GM19372 (cell line): ENCODE results near the gene SLCO3A1.

Source experiments
- ATAC-seq: cut with Tn5 transposase; IDR thresholded peaks from one replicate; pipeline ENCODE4 v1.9.1; 2021; ENCODE audit warnings: mild to moderate bottlenecking, low read depth, moderate library complexity; ENCODE audit not compliant: unreplicated experiment

The SLCO3A1 gene

GRCh38 chr15:91880373-91880772, 26.9 kb downstream of the SLCO3A1 start:
- ATAC-seq, result no peak

GRCh38 chr15:91881569-91882297, 28.2 kb downstream of the SLCO3A1 start:
- ATAC-seq, result no peak

GRCh38 chr15:91882858-91883586, 29.5 kb downstream of the SLCO3A1 start:
- ATAC-seq, result no peak

- ATAC-seq, result no peak
Observed at GRCh38 chr15:91884606-91885005, 31.1 kb downstream of the SLCO3A1 start.

DNA sequence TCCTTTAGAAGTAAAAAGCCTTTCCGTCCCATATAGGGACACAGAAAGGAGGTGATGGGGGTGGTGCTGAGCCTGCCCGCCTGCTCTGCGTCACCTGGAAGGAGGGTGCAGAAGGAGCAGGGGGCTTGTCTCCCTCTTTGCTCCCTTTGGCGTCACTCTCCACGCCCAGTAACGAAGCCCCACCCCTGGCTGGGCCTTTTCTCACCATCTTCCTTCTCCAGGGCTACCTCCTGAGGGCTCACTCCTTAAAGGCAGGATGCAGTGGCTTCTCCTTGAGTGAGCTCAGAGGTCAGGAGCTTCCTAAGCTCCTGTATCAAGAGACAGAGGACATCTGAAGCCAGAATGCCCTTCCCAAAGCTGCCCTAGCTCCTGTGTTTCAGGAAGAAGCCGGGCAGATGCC, 31.5 kb downstream of the SLCO3A1 start:
- ATAC-seq, result no peak

DNA sequence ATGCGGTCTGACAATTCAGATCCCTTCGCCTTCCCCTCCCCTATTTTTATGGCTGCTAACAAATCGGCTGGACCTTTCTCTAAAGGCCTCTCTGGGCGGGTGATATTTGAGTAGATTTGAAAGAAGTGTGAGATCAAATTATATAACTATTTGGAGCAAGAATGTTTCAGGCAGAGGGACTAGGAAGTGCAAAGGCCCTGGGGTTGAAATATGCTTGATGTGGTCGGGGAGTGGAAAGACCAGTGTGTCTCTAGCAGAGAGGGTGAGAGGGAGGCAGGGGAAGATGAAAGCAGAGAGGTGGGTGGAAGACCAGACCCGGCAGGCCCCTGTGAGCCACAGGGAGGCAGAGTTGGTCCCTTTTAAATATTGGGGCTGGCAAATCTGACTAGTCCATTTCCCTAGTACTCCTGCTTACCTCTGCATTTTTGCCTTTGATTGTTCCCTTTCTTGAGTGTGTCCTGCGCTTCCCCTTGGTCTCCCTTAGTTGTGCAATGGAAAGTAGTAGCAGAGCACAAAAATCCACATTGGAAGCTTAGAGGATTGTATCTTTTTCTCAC, 32.3 kb downstream of the SLCO3A1 start:
- ATAC-seq, result no peak

DNA sequence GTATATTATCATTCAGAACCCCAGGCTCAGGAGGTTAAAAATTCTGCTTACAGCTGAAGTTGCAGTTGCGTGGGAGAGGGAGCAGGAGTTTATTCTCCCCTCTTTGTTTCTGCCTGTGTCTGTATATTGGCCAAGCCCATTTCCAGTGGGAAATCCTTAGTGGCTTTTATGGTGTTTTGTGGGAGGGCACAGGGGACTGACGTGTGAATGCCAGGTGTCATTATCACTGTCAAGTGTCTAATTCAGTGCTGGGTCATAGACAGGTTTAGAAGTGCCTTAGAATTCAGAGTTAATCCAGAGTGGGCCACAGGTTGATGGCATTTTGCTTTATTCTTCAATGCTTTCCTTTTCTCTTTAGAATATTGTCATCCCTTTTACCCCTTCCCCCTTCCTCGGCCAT, 33.4 kb downstream of the SLCO3A1 start:
- ATAC-seq, result no peak

DNA sequence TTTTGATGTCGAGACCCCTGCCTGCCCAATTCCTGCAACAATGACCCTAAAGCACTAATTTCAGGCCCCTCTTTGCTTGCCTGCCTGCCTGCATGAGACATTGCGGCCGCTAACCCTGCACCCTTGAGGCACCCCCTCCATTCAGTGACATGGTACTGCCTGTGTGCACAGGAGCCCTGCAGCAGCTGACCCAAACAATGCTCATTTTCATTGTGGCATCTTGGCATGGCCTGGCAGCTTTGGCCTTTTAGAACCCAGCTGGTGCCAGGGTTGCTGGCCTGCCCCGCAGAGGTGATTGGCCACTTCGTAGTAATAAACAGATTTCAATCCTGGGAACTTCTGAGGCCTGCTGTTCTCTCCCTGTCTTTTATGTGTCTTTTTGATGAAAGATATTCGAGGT, 33.8 kb downstream of the SLCO3A1 start:
- no peak for ATAC-seq

DNA sequence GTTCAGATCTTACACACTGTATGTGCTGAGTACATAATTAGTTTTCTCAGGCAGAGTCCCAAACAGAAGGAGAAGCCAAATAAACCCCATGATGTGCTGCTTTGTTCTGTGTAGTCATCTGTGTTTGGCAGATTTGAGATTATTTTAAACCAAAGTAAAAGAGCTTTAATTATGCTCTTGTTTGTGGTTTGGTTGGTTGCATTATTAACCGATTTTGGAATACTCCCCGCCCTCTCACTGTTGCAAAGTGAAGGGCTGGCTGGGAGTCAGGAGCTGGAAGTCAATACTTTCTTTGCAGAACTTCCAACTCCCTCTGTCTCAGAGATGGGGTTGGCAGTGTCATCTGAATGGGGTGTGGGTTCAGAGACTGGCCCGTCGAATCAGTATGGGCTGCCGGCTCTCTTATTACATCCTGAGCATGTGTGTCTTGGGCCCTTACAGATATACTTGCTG, 34.4 kb downstream of the SLCO3A1 start:
- no peak for ATAC-seq

DNA sequence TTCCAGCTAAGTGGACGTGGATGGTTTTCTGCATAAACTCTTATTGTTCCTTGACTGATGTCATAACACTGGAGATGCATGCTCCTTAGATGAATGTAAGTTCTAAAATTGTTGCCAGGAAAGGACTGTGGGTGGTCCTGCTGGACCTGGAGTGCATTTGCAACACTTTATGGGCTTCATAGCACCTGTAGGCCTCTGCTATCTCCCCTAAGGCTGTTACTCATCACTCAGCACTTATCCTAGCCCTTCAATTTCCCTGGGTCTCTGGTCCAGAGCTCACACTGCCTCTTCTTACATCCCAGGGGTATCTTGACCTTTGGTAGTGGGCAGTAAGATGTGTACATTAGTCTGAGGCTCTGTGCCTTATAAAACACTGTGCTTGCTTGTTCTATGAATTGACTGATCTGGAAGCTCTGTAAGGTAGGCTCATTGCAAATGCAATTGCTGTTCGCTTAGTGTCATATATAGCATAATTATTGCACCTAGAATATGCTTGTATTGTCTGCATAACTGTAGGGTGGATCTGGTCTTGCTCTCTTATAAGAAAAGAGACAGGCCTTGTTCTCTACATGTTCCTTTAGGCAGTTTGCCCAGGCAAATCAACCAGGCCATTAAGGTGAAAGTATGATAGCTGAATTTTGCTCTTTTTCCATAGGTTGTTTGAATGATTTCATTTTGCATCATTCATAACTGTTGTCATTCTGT, 35.8 kb downstream of the SLCO3A1 start:
- ATAC-seq, result no peak

DNA sequence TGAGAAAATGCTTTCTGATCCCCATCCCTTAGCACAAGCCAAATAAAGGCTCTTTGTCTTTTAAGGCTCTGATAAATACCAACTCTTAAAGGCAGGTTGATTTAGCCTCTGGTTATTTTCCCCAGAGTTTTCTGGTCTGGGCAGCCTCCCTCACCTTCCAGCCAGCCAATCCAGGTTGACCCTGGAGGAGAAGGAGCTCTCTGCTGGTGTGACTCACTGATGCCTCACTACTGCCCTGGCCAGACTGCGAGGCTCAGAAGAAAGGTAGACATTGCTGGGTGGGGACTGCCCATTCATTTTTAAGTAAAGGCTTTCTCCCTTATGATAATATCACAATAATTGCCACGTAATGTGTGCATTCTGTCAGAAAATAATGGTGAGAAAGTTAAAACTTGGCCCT, 37.1 kb downstream of the SLCO3A1 start:
- ATAC-seq, result no peak

GRCh38 chr15:91891101-91891500, 37.6 kb downstream of the SLCO3A1 start:
- ATAC-seq, result no peak

DNA sequence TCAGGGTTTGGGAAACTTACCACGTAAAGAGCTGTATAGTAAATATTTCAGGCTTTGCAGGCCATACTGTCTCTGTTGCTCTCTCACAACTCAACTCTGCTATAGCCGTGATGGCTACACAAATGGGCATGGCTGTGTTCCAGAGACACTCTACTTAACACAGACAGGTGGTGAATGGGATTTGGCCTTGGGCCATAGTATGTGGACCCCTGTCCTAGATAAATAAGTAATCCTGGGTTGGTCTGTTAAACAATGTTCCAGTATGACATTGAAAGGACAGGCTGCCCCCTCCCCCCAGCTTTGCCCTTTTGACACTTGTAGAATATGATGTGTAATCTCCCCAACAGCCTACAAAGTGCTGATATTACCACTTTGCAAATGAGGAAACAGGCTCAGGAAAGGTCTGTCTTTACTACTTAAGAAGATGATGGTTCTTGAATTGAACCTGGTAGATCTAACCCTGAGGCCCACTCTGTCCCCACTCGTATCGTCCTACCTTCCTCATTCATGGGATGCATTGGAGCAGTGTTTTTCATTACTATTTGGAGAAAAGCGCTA, 38.4 kb downstream of the SLCO3A1 start:
- ATAC-seq, result no peak

- ATAC-seq, result no peak
Observed at GRCh38 chr15:91892436-91892835, 38.9 kb downstream of the SLCO3A1 start.

- no peak for ATAC-seq
Observed at GRCh38 chr15:91894606-91895005, 41.1 kb downstream of the SLCO3A1 start.

GRCh38 chr15:91895051-91895450, 41.5 kb downstream of the SLCO3A1 start:
- ATAC-seq, result no peak

DNA sequence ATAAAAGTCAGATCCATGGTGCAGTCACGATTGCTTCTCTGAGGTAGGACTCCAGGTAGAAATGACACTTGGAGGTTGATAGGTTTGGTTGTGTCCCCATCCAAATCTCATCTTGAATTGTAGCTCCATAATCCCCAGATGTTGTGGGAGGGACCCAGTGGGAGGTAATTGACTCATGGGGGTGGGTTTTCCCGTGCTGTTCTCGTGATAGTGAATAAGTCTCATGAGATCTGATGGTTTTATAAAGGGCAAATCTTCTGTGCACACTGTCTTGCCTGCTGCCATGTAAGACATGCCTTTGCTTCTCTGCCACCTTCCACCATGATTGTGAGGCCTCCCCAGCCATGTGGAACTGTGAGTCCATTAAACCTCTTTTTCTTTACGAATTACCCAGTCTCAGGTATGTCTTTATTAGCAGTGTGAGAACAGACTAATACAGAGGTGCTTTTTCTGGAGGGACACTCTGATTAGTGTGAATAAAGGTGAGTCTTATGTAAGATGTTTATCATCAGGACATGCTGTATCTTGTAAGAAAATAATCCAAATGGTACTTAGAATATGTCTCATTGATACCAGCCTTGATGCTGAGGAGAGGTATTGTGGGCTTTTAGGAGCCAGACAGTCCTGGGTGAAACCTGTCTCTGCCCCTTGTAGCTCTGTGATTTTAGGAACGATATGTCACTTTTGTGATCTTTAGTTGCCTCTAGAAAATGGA, 43.0 kb downstream of the SLCO3A1 start:
- no peak for ATAC-seq

- ATAC-seq, result no peak
Observed at GRCh38 chr15:91897585-91898372, 44.3 kb downstream of the SLCO3A1 start.

DNA sequence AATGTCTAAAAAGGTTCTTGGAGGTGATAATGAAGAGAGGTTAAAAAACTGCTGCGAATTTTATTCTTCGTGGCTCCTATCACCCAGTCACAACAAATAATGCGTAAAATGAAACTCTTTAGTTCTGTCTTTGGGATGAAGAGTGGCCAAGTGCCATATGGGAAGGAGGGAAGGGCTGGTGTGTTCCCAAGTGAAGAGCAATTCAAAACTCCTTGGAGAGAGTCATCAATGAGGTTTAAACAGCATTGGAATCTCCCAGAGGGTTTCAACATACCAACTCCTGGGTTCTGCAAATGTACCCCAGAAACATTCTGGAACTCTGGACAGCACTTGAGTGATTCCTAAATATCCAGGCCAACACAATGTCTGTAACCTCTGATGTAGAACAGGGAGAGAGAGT, 45.3 kb downstream of the SLCO3A1 start:
- ATAC-seq, result no peak
